IPS-20b (cell line): ENCODE data around the gene C11orf86.
A peak's percentile ranks its signal among the peaks of the same experiment; 100 is the strongest.
"Not testable (repeated sequence)": the region's sequence is repeated elsewhere in the genome, so short reads cannot be mapped to it uniquely, and the experiment has no call there.

Source experiments
- H3K27ac ChIP-seq: one replicate; pipeline ENCODE4 v1.5.1; 2013; ENCODE audit warnings: low read length
- H3K27me3 ChIP-seq: 2 replicates; pipeline ENCODE4 v1.6.1; 2013; ENCODE audit warnings: mild to moderate bottlenecking, low read length, inconsistent platforms; ENCODE audit not compliant: insufficient read depth
- H3K36me3 ChIP-seq: 2 replicates; pipeline ENCODE4 v1.6.1; 2013; ENCODE audit warnings: low read depth, mild to moderate bottlenecking, inconsistent platforms, low read length, moderate library complexity; ENCODE audit not compliant: insufficient read depth
- H3K4me1 ChIP-seq: 2 replicates; pipeline ENCODE4 v1.6.1; 2013; ENCODE audit warnings: mild to moderate bottlenecking, control low read depth, inconsistent platforms, low read length, moderate library complexity; ENCODE audit not compliant: insufficient read depth
- H3K4me3 ChIP-seq: 2 replicates; pipeline ENCODE4 v1.5.1; 2013; ENCODE audit warnings: mild to moderate bottlenecking, low read length, inconsistent platforms
- H3K9ac ChIP-seq: 2 replicates; pipeline ENCODE4 v1.6.1; 2013; ENCODE audit warnings: low read depth, mild to moderate bottlenecking, inconsistent platforms, low read length, moderate library complexity
- H3K9me3 ChIP-seq: 2 replicates; pipeline ENCODE4 v1.6.1; 2013; ENCODE audit warnings: mild to moderate bottlenecking, low read depth, low read length, inconsistent platforms; ENCODE audit not compliant: insufficient read depth

C11orf86 gene

DNA sequence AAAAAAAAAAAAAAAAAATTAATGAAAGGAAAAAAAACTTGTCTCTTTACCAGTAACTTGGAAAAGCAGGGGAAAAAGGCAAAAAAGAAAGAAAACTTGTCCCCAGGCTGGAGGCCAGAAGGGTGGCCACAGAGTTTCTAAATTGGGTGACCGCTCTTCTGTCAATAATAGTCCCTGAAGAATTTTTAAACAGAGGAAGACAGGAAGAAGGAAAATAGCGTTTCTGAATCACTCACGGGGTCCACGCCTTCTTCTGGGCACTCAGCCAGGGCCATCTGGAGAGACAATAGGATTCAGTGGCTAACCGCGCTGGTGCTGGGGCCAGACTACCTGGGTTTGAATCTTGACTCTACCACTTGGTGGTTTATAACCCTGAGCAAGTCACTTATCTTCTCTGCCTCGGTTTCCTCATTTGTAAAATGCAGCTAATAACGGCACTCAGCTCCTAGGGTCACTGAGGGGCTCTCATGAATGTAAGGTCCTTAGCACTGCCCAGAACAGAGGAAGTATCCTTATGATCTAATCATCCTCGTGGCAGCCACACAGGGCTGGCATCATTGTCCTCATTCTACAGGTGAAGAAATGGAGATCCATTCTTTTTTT, 7.0 kb downstream of the C11orf86 start:
- Histone ChIP-seq H3K36me3 (no peaks in the 10 kb centered on the region), H3K9me3 (peaks cover 7% of the 10 kb centered on the region; the same call in 1 of the 2 replicates), H3K4me1 (peaks cover 2% of the 10 kb centered on the region; the same call in 1 of the 2 replicates), H3K4me3 (no peak overlapping the region), H3K27me3 (no peaks in the 10 kb centered on the region), H3K9ac (no peak overlapping the region), H3K27ac (no peak overlapping the region)

- no peaks in the 10 kb centered on the region for H3K36me3 ChIP-seq
- no peak overlapping the region for H3K9ac ChIP-seq
- peaks cover 7% of the 10 kb centered on the region; the same call in 1 of the 2 replicates for H3K9me3 ChIP-seq
- no peaks in the 10 kb centered on the region for H3K27me3 ChIP-seq
- H3K4me3 ChIP-seq = no peak overlapping the region
- no peak overlapping the region for H3K27ac ChIP-seq
- H3K4me1 ChIP-seq = peaks cover 10% of the 10 kb centered on the region; the same call in 1 of the 2 replicates
Measured at GRCh38 chr11:66983275-66983924, 8.3 kb downstream of the C11orf86 start.

DNA sequence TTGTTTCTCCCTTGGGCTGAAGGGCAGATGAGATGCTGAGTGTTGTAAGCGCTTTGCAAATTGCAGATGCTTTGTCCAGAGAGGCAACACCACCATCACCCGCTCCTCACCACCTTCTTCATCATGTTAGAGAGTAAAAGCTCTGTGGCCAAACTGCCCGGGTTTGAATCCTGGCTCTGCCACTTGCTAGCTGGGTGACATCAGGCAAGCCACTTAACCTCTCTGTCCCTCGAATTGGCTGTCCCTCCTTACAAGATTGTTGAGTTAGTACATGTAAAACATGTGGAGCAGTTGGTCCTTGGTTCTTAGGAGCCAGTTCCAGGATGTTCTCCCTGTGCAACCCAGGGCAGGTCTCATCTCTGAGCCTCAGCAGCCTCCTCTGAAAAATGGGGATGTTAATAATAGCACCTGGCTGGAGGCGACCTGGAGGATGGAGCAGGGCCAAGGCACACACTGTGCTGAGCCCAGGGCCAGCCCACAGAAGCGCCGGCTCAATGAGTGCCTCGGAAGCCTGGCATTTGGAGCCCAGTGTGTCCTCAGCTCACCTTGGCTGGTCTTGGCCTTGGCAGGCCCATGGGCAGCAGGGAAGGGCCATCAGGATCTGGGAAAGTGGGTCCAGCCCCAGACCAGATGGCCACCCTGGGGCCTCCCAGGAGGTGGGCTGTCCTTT, 10.5 kb downstream of the C11orf86 start:
- Histone ChIP-seq H3K9ac (no peak overlapping the region), H3K27ac (no peak overlapping the region), H3K27me3 (no peaks in the 10 kb centered on the region), H3K4me1 (peaks cover 10% of the 10 kb centered on the region; the same call in 1 of the 2 replicates), H3K4me3 (no peak overlapping the region), H3K9me3 (no peaks in the 10 kb centered on the region), H3K36me3 (no peaks in the 10 kb centered on the region)

GRCh38 chr11:66986178-66986545, 11.1 kb downstream of the C11orf86 start:
- H3K27ac ChIP-seq = no peak overlapping the region

DNA sequence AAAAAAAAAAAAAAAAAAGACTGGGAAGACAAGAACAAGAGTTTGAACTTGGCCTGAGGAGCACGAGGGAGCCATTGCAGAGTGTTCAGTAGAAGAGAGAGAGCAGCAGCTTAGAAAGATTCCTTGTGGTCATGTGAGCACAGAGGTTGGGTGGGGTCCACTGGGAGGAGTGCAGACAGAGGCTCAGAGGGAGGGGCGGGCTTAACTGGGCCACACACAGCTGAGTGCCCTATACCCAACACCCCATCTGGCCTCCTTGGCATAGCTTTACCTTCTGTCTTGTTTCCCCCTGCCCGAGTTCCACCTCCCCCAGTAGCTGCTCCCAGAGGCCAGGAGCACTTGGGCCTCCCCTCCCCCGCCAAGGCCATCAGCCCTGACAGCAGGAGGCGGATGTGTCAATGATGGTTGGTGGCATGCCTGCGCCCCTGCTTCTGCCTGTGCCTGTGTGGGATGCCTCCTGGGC, 12.1 kb downstream of the C11orf86 start:
- Histone ChIP-seq H3K9ac (peak overlapping the region; percentile 25; the same call in 1 of the 2 replicates), H3K9me3 (no peaks in the 10 kb centered on the region), H3K36me3 (no peaks in the 10 kb centered on the region), H3K4me1 (peaks cover 10% of the 10 kb centered on the region; the same call in 1 of the 2 replicates), H3K27me3 (no peaks in the 10 kb centered on the region), H3K4me3 (no peak overlapping the region), H3K27ac (no peak overlapping the region)

More at GRCh38 chr11:66986178-66986545, 11.1 kb downstream of the C11orf86 start:
- H3K27me3 ChIP-seq = no peaks in the 10 kb centered on the region
- no peaks in the 10 kb centered on the region for H3K36me3 ChIP-seq
- peaks cover 10% of the 10 kb centered on the region; the same call in 1 of the 2 replicates for H3K4me1 ChIP-seq
- no peak overlapping the region for H3K9ac ChIP-seq
- H3K9me3 ChIP-seq = no peaks in the 10 kb centered on the region
- no peak overlapping the region for H3K4me3 ChIP-seq

DNA sequence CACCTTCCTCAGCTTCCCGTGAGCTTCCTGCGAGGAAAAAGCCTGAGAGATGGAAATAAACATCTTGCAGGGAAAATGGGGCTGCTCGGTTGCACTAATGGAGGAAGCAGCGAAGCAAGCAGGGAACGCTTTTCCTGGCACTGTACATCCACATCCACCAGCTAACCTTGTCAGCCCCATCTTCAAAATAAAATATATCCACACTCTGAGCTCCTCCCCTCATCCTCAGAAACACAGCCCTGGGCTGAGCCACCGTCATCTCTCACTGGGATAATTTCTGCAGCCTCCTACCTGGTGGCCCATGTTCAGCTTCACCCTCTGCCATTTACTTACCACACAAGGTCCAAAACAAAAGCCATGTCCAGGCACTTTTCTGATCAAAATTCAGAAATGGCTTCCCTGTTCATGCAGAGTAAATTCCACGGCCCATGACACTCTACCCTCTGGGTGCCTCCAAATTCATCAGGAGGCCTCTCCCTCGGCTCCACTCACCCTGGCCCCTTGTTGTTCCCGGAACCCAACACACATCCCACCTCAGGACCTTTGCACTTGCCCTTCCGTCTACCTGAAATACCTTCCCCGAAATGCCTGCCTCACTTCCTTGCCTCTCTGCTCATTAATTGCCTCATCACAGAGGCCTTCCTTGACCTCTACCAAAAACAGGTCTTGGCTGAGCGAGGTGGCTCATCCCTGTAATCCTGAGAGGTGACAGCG, 13.0 kb downstream of the C11orf86 start:
- Histone ChIP-seq H3K9me3 (no peaks in the 10 kb centered on the region), H3K27ac (no peak overlapping the region), H3K4me3 (no peak overlapping the region), H3K27me3 (no peaks in the 10 kb centered on the region), H3K9ac (peak overlapping the region; percentile 25; the same call in 1 of the 2 replicates), H3K4me1 (peaks cover 10% of the 10 kb centered on the region; the same call in 1 of the 2 replicates), H3K36me3 (no peaks in the 10 kb centered on the region)

GRCh38 chr11:66988741-66989140, 13.6 kb downstream of the C11orf86 start:
- not testable (repeated sequence) for H3K27ac ChIP-seq, H3K27me3 ChIP-seq, H3K4me3 ChIP-seq, H3K9ac ChIP-seq, H3K9me3 ChIP-seq, H3K36me3 ChIP-seq
- H3K4me1 ChIP-seq = peaks cover 10% of the 10 kb centered on the region; the same call in 1 of the 2 replicates

DNA sequence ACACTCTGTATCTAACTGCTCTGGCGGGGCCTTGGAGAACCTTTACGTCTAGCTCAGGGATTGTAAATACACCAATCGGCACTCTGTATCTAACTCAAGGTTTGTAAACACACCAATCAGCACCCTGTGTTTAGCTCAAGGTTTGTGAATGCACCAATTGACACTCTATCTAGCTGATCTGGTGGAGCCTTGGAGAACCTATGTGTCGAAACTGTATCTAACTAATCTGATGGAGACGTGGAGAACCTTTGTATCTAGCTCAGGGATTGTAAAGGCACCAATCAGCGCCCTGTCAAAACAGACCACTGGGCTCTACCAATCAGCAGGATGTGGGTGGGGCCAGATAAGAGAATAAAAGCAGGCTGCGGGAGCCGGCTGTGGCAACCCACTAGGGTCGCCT, 14.3 kb downstream of the C11orf86 start:
- H3K27ac ChIP-seq, H3K36me3 ChIP-seq, H3K27me3 ChIP-seq, H3K9me3 ChIP-seq, H3K9ac ChIP-seq, H3K4me3 ChIP-seq: not testable (repeated sequence)
- peaks cover 10% of the 10 kb centered on the region; the same call in 1 of the 2 replicates for H3K4me1 ChIP-seq

DNA sequence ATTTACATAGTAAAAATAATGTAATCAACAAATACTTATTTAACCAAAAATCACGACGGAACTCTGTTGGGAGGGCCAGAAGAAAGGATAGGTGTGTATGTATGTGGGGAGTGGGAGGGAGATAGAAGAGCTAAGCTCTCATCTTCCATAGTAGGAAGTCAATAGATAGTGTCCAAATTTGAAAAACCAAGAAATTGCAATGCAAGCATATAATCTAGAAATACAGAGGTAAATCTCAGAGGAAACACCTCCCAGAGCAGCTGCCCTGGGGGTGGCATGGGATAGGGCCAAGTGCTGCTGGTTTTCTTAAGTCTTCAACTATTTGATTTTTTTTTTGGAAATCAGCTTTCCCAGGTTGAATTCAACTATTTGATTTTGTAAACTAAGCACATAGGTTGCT, 16.9 kb downstream of the C11orf86 start:
- no peaks in the 10 kb centered on the region for H3K9me3 ChIP-seq
- no peaks in the 10 kb centered on the region for H3K27me3 ChIP-seq

GRCh38 chr11:66996609-66997273, 21.6 kb downstream of the C11orf86 start:
- no peaks in the 10 kb centered on the region for H3K27me3 ChIP-seq
- no peaks in the 10 kb centered on the region for H3K9me3 ChIP-seq
- H3K4me3 ChIP-seq = no peak overlapping the region
- H3K27ac ChIP-seq = no peak overlapping the region
- no peak overlapping the region for H3K9ac ChIP-seq
- H3K36me3 ChIP-seq = no peaks in the 10 kb centered on the region
- H3K4me1 ChIP-seq = no peaks in the 10 kb centered on the region

More for the DNA sequence above, 16.9 kb downstream of the C11orf86 start:
- Histone ChIP-seq H3K27ac (no peak overlapping the region), H3K4me1 (peaks cover 9% of the 10 kb centered on the region; the same call in 1 of the 2 replicates), H3K36me3 (no peaks in the 10 kb centered on the region), H3K9ac (no peak overlapping the region), H3K4me3 (no peak overlapping the region)

DNA sequence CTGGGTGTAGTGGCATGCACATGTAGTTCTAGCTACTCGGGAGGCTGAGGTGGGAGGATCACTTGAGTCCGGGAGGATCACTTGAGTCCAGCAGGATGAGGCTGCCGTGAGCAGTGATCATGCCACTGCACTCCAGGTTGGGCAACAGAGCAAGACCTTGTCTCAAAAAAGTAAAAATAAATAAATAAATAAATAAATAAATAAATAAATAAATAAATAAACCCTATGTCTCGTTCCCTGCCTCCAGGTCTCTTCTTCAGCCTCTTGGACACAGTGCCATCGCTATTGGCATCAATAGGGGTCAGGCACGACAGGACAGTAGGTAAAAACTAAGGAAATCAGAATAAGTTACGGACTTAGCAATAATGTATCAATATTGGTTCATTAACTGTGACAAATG, 24.5 kb downstream of the C11orf86 start:
- H3K4me1 ChIP-seq = peaks cover 13% of the 10 kb centered on the region; the same call in 1 of the 2 replicates
- H3K27me3 ChIP-seq = no peaks in the 10 kb centered on the region
- H3K36me3 ChIP-seq = no peaks in the 10 kb centered on the region
- no peak overlapping the region for H3K9ac ChIP-seq
- no peak overlapping the region for H3K4me3 ChIP-seq
- H3K9me3 ChIP-seq = no peaks in the 10 kb centered on the region
- no peak overlapping the region for H3K27ac ChIP-seq
